OCI-LY7 (cell line): ENCODE results near the gene LRFN2. TPM values are rescaled to one million over a fixed set of nuclear protein-coding genes. Genes with fewer than 3 reads are reported as not detected.
A peak's percentile ranks its signal among the peaks of the same experiment; 100 is the strongest.

Experiments
- BruUV-seq: library from RNA; stranded (reverse); fragments of 400-500 nt; replicated peaks from 2 replicates; lab custom pipeline; 2021; lab: Mats Ljungman, UMichigan
- CTCF ChIA-PET: fragments of 300-600 bp; sonication (Branson Sonifier 250); formaldehyde crosslinking; loops from one replicate; lab custom pipeline; 2022; ENCODE audit warnings: antibody characterized with exemption; ENCODE audit not compliant: unreplicated experiment; lab: Charles Lee
- POLR2A ChIA-PET: fragments of 300-600 bp; sonication (Branson Sonifier 250); formaldehyde crosslinking; loops from one replicate; lab custom pipeline; 2022; ENCODE audit warnings: antibody characterized with exemption; lab: Charles Lee
- DNase-seq: peaks from one replicate; pipeline ENCODE4 v3.0.0-alpha.2; 2015; ENCODE audit warnings: low spot score
- H2AFZ ChIP-seq: fragments of 200-600 bp; sonication (generic), shearing (Covaris generic); 2 replicates; pipeline ENCODE4 v1.6.1; 2014; ENCODE audit warnings: mild to moderate bottlenecking, antibody characterized with exemption, low read length, moderate library complexity
- H3K27ac ChIP-seq: fragments of 200-600 bp; sonication (generic); 2 replicates; pipeline ENCODE4 v1.5.1; 2014; ENCODE audit warnings: mixed run types, low read depth, mild to moderate bottlenecking, moderate library complexity, low read length, inconsistent platforms; ENCODE audit not compliant: poor library complexity, severe bottlenecking
- H3K36me3 ChIP-seq: fragments of 200-600 bp; sonication (generic); 2 replicates; pipeline ENCODE4 v1.6.1; 2014; ENCODE audit warnings: mild to moderate bottlenecking, antibody characterized with exemption, low read length, moderate library complexity, mixed read lengths; ENCODE audit not compliant: insufficient read depth
- H3K4me1 ChIP-seq: fragments of 200-600 bp; sonication (generic); 2 replicates; pipeline ENCODE4 v1.5.1; 2014; ENCODE audit warnings: mild to moderate bottlenecking, low read length; ENCODE audit not compliant: insufficient read depth, poor library complexity, severe bottlenecking
- H3K4me2 ChIP-seq: fragments of 200-600 bp; sonication (generic); 2 replicates; pipeline ENCODE4 v1.6.1; 2014; ENCODE audit warnings: mild to moderate bottlenecking, low read length
- H3K4me3 ChIP-seq: fragments of 200-600 bp; sonication (generic); 2 replicates; pipeline ENCODE4 v1.5.1; 2014; ENCODE audit warnings: mild to moderate bottlenecking, low read depth, low read length; ENCODE audit not compliant: poor library complexity, severe bottlenecking
- H3K79me2 ChIP-seq: fragments of 200-600 bp; sonication (generic); 2 replicates; pipeline ENCODE4 v1.6.1; 2016; ENCODE audit warnings: low read depth, mild to moderate bottlenecking, low read length, moderate library complexity, mixed read lengths; ENCODE audit not compliant: insufficient read depth
- H3K9me2 ChIP-seq: fragments of 200-600 bp; sonication (generic); 2 replicates; pipeline ENCODE4 v1.6.1; 2016; ENCODE audit warnings: mild to moderate bottlenecking, low read length, mixed read lengths; ENCODE audit not compliant: insufficient read depth
- H3K9me3 ChIP-seq: fragments of 200-600 bp; sonication (generic); 2 replicates; pipeline ENCODE4 v1.6.1; 2014; ENCODE audit warnings: mild to moderate bottlenecking, mixed run types, low read length, mixed read lengths
- H4K20me1 ChIP-seq: fragments of 200-600 bp; sonication (generic); 2 replicates; pipeline ENCODE4 v1.6.1; 2014; ENCODE audit warnings: mild to moderate bottlenecking, antibody characterized with exemption, low read length, moderate library complexity, mixed read lengths; ENCODE audit not compliant: insufficient read depth
- EZH2phosphoT487 ChIP-seq: fragments of 200-600 bp; sonication (generic); IDR thresholded peaks from 2 replicates; pipeline ENCODE4 v1.6.1; 2018; ENCODE audit warnings: low read depth, borderline replicate concordance, mild to moderate bottlenecking, mixed run types, antibody characterized with exemption, low read length, moderate library complexity, mixed read lengths
- intact Hi-C: fragments of 100-400 bp; cut with micrococcal nuclease; formaldehyde crosslinking; loops from one replicate; pipeline ENCODE4 v1.10.0; 2022; ENCODE audit not compliant: unreplicated experiment
- total RNA-seq, 2 experiments: library from RNA; depleted of rRNA in 1 of 2; stranded (reverse); fragments of >200 nt in 1 of 2; shearing (Covaris generic) in 1 of 2; gene quantifications; 2 replicates each; pipeline ENCODE4 v1.2.3, GENCODE V29; 2014 to 2022
- TF ChIP-seq, protein P1 (sequence below): fragments of 200-600 bp; sonication (generic); conservative IDR thresholded peaks from 2 replicates; pipeline ENCODE4 v1.5.1; 2014; ENCODE audit warnings: mild to moderate bottlenecking, antibody characterized with exemption, low read length, moderate library complexity, mixed read lengths

Gene LRFN2
- total RNA-seq, 2 experiments from 2014 or later, result not detected

DNA sequence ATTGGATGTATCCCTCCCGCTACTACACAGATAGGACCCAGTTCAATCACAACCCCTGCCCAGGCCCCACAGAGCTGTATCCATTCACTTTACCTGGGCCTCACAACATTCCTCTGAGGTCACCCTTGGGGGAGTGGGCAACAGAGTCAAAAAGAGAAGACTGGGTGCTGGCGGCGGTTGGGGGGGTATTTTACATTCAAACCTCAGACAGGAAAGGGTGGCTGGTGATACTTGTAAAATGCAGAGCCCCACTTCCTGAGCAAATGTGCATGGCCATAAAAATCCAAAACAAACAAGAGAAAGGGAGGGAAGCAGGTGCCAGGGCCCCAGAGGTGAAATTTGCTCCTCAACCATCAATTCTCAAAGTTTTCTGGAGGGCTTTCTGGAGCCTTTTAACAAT is 3.5 kb downstream of the LRFN2 start:
- POLR2A ChIA-PET, result no interaction called here

DNA sequence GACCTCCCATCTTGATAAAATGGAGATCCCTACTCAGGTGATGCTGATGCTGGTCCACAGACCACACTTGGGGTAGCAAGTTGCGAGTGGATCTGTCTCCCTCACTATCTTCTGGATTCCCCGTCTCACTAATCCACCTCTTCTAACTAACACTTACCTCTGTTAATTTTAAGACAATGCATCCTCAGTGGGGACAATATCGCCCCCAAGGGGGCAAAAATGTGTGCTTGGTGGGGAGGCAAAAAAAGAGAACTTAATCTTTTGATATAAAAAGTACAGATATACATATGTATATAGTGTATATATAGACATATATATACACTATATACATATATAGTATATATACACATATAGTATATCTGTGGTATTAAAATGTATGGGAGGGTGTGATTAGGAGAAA is 4.3 kb downstream of the LRFN2 start:
- intact Hi-C loops, result no loop called here
- H3K27ac ChIP-seq, result no peak overlapping the region
- H3K79me2 ChIP-seq, result no peaks in the 10 kb centered on the region
- H3K4me3 ChIP-seq, result no peak overlapping the region
- no peaks in the 10 kb centered on the region for H3K36me3 ChIP-seq
- POLR2A ChIA-PET, result no interaction called here
- no peak for TF ChIP-seq EZH2phosphoT487
- TF ChIP-seq, protein P1, sequence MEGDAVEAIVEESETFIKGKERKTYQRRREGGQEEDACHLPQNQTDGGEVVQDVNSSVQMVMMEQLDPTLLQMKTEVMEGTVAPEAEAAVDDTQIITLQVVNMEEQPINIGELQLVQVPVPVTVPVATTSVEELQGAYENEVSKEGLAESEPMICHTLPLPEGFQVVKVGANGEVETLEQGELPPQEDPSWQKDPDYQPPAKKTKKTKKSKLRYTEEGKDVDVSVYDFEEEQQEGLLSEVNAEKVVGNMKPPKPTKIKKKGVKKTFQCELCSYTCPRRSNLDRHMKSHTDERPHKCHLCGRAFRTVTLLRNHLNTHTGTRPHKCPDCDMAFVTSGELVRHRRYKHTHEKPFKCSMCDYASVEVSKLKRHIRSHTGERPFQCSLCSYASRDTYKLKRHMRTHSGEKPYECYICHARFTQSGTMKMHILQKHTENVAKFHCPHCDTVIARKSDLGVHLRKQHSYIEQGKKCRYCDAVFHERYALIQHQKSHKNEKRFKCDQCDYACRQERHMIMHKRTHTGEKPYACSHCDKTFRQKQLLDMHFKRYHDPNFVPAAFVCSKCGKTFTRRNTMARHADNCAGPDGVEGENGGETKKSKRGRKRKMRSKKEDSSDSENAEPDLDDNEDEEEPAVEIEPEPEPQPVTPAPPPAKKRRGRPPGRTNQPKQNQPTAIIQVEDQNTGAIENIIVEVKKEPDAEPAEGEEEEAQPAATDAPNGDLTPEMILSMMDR, result peak; percentile 46; the same call in 1 of the 2 replicates
- no peaks in the 10 kb centered on the region for H3K4me1 ChIP-seq
- no peak overlapping the region for H3K4me2 ChIP-seq
- H4K20me1 ChIP-seq, result no peaks in the 10 kb centered on the region
- no TSS peak for BruUV-seq
- no peak for DNase-seq
- CTCF ChIA-PET, result no interaction called here
- H2AFZ ChIP-seq, result no peak overlapping the region
- no peaks in the 10 kb centered on the region for H3K9me3 ChIP-seq
- no peaks in the 10 kb centered on the region for H3K9me2 ChIP-seq

More for the DNA sequence above, 3.5 kb downstream of the LRFN2 start:
- no TSS peak for BruUV-seq
- H3K9me3 ChIP-seq, result no peaks in the 10 kb centered on the region
- H3K79me2 ChIP-seq, result no peaks in the 10 kb centered on the region
- DNase-seq, result no peak
- no peaks in the 10 kb centered on the region for H3K4me1 ChIP-seq
- H3K4me3 ChIP-seq, result no peak overlapping the region
- no peaks in the 10 kb centered on the region for H3K36me3 ChIP-seq
- no peak overlapping the region for H3K4me2 ChIP-seq
- TF ChIP-seq EZH2phosphoT487, result no peak
- TF ChIP-seq, protein P1, result no peak
- no peak overlapping the region for H3K27ac ChIP-seq
- intact Hi-C loops, result no loop called here
- H2AFZ ChIP-seq, result no peak overlapping the region
- no peaks in the 10 kb centered on the region for H3K9me2 ChIP-seq
- CTCF ChIA-PET, result no interaction called here
- no peaks in the 10 kb centered on the region for H4K20me1 ChIP-seq

DNA sequence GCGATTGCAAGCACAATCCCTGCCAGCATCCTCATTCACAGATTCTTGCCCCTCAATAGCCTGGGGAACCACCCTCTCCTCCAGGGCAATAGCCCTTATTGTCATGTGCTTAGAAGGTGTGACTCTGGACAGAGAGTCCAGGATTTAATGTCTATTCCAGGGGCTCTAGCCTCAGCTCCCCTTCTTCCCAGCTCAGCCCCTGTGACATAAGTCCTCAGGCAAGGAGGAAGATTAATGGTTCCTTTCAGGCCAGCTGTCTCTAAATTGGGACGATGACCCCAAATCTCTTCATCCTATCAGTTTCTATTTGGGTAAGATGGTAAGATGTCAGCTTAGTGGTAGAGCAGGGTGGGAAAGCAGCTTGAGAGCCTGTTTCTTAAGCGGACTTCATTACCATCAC is 8.1 kb downstream of the LRFN2 start:
- no TSS peak for BruUV-seq
- TF ChIP-seq EZH2phosphoT487, result no peak
- TF ChIP-seq, protein P1, result no peak

More for the DNA sequence above, 8.1 kb downstream of the LRFN2 start:
- Histone ChIP-seq H3K9me3 (no peaks in the 10 kb centered on the region), H3K9me2 (no peaks in the 10 kb centered on the region), H3K4me3 (no peak overlapping the region), H2AFZ (no peak overlapping the region), H3K79me2 (no peaks in the 10 kb centered on the region), H3K4me1 (no peaks in the 10 kb centered on the region), H4K20me1 (no peaks in the 10 kb centered on the region), H3K27ac (no peak overlapping the region), H3K36me3 (no peaks in the 10 kb centered on the region), H3K4me2 (no peak overlapping the region)
- POLR2A ChIA-PET, result no interaction called here
- no peak for DNase-seq
- intact Hi-C loops, result no loop called here
- CTCF ChIA-PET, result no interaction called here
